ENCODE results near the gene RDH5.

DNA sequence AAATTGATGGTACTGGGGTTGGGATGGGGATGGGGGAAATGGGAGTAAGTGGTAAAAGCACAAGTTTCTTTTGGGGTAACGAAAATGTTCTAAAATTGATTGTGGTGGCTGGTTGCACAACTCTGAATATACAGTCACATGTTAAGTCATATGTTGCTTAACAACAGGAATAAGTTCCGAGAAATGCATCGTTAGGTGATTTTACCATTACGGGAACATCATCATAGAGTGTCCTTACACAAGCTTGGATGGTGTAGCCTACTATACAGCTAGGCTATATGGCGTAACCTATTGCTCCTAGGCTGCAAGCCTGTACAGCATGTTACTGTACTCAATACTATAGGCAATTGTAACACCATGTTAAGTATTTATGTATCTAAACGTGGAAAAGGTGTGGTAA, 43.5 kb upstream of the RDH5 start:
- TF ChIP-seq FOXM1 (IDR thresholded peaks at IDR 0.05; ENCODE audit: borderline replicate concordance) (no peak), SUZ12 (IDR thresholded peaks at IDR 0.05) (no peak)

All from HEK293T (cell line).